HG03064 (cell line): ENCODE data around the gene RPGRIP1.
A peak's percentile ranks its signal among the peaks of the same experiment; 100 is the strongest.
"Not testable (repeated sequence)": the region's sequence is repeated elsewhere in the genome, so short reads cannot be mapped to it uniquely, and the experiment has no call there.

ENCODE experiments used
- ATAC-seq: cut with Tn5 transposase; IDR thresholded peaks from one replicate; pipeline ENCODE4 v1.9.1; 2021; ENCODE audit warnings: low read depth; ENCODE audit not compliant: unreplicated experiment

RPGRIP1 gene

DNA sequence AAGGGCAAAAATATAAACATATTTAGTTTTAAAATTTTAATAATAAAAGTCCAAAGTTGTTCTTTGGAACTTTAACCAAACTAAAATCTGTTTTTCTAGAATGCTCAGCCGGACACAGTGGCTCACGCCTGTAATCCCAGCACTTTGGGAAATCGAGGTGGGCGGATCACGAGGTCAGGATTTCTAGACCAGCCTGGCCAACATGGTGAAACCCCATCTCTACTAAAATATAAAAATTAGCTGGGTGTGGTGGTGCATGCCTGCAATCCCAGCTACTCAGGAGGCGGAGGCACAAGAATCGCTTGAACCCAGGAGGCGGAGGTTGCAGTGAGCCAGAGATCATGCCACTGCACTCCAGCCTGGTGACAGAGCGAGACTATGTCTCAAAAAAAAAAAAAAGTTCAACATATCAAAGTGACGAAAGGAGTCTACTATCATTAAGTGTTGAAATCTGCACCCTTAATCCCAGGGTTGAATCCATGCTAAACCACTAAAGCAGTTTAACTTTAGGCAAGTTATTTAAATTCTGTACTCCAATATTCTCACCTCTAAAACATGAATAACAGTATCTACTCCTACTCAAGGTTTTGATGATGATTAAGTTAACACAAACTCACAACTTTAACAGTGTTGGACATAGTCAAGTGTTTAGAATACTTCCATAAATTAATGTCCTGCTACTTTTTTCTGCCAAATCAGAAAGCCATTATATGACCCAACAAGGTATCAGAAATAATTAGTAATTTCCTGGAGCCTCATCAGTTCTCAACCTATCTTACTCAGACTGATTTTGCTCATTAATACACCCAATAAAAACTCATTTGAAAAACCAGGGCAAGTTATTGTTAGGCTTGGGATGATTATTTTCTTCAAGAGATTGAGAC lies 21.6 kb upstream of the RPGRIP1 start:
- ATAC-seq, result no peak

DNA sequence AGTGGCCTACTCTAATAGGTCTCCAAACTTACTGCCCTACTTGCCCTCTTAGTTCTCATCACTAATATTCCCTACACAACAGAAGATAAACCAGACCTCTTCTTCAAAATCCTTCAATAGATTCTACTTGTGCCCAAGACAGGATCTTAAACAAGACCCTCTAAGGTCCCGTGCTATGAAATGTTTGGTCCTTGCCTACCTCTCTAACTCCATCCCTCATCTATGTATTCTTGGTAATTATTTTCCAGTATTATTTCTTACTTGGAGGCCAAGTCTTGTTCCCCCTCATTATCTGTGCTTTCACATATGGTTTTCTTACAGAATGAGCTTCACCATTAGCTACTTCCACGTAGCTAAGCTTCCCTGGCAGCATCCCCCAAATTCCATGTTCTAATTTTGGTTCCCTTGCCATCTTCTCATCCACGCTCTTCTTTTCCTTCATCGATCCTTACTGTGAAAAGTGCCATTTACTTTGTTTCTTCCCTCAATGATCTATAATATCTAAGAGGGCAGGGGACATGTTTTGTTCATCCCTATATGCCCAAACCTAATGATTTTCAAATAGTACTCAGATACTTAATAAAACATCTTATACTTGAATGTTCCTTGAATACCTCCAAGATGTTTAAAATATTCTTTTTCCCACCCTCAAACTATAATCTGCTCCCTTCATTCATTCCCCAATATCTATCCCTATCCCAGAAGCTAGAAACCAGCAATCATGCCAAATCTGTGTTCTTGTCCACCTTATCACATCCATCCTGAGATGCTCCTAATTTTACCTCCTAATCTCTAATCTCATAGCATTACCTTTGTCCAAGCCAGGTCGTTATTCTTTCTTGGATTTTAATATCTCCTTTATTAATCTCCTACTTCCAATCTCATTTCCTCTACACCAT lies 20.7 kb upstream of the RPGRIP1 start:
- ATAC-seq, result no peak

DNA sequence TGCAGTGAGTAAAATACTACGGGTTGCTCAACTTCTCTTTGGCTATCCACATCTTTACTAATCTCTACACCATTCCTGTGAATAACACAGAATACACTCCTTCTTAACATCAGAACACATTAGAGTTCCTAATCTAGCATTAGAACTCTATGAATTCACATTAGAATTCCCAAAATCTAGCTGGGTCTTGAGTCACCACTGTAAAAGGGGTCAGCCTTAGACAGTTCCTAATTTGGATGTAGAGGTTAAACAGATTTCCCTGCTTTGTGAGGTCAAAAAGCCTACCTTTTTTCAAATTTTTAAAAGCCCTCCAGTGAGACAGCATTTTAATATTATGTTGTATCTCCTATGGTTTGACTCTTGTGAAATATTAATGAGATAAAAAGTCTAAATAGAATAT lies 18.1 kb upstream of the RPGRIP1 start:
- no peak for ATAC-seq

DNA sequence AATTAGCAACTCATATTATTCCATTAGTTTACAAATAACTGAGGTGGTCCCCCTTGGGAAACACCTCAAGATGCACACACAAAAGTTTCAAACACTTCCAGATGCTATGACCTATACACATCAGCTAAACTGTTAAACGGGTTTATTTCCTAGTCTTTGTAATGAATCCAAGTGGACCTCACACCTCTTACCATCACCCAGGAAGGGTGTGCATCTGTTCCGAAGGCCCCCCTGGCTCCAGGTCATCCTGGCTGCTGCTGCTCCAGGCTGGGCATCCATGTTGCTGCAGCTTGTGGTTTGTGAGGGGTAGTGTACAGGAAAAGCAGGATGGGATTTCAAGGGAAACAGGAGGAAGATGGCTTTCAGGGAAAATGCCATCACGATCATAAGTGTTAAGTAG lies 17.5 kb upstream of the RPGRIP1 start:
- no peak for ATAC-seq

DNA sequence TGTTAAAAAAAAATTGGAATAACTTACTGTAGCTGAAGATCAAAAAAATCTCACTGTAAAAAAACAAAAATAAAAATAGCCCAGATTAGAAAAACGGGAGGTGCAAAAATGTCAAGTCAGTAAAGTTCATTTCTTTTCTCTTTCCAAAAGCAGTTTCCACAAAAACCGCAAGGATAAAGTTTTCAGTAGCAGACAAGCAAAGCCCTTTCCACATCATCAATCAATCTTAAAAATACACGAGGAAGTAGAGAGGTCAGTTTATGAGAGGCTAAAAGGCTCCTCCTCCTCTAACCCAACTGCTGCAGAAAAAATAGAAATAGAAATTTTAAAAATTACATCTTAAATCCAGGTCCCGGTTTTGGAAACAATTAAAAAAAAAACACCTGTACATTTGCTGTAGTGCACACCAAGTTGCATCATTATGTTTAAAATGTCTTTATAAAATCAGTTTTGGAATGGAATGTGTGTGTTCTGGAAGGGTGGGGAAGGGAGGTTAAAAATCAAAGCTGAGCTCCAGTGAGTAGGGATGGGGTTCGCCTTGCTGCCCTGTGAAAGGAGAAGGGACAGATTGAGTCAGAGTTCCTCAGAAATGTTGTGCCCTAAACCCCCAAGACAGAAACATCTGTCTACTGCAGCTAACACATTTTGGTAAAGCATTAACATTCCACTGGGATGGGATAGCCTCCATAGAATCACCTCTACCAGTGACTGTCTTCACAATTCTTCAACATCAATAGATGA lies 16.4 kb upstream of the RPGRIP1 start:
- ATAC-seq, result no peak

DNA sequence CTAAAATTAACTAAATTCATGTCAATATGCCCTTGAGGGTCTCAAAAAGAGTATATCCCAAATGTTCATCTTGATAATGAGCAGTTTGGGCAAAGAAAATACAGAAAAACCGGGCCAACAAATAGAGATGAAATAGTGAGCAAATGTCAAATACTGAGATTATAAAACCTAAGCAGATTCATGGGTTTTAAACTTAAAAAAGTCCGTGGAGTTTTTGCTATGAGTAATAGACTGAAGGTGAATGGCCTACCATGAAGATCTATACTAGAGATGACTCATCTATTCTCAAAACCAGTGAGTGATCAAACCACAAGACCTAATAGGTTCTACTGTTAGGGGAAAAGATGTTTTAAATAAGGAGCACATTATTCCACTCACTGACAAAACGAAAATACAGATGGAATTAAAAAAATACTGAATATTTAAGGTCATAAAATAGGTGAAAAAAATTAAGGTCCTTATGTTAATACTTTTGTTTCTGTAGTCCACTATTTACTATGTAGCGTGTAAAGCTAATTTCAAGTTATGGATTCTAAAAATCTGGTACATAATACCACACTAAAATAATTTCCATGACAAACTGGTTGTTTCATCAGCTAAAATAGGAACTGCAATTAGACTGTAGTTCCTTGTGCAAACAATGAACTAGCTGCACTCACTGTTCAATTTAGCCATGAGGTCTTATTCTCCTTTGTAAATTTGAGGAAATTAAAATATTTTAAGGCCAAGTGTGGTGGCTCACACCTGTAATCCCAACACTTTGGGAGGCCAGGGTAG lies 15.7 kb upstream of the RPGRIP1 start:
- ATAC-seq, result no peak

DNA sequence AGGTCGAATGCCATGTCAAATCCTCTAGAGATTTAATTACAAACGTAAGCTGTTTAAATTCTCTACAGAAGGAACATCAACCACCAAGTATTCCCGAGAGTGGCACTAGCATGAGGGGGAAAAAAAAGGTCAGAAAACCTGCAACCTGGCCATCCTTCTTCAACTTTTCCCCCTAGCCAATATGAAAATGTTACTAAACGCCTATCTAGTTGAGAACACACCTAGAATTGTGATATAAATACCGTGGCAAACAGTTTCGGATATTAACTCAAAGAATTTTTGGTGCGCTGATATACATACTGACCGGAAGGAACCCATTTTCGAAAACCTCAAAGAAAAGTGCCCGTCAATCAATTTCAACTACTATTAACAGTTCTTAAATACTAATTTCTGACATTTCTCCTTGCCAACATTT lies 12.4 kb upstream of the RPGRIP1 start:
- ATAC-seq, result no peak

DNA sequence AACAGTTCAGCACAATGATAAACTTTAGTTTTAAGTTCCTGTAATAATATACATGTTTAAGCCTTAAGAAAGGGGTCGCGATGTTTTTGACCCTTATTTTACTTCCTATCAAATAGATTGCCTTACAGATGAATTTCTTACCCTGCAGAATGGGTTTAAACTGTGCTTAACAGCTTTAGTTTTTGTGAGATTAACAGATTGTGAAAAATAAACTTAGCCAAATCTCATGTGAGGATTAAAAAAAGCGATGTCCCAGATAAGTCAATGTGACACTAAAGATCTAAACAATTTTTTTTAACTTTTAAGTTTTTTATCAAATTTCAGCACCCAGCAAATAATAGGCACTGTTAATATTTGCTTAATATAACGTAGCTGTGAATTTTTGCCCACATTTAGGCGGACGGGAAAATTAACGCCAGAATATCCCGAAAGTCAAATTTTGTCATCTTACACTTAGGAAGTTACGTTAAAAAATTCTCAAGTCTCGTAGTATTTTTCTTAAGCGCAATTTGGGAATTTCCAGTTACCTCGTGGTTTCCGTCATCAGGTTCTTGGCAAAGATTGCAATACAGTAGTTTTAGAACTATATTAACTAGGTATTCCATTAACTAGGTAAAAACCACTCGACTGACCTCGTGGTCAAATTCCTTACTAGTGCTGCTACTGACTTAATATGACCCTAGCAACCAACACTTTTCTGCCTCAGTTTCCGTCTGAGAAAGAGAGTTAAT lies 11.8 kb upstream of the RPGRIP1 start:
- no peak for ATAC-seq

DNA sequence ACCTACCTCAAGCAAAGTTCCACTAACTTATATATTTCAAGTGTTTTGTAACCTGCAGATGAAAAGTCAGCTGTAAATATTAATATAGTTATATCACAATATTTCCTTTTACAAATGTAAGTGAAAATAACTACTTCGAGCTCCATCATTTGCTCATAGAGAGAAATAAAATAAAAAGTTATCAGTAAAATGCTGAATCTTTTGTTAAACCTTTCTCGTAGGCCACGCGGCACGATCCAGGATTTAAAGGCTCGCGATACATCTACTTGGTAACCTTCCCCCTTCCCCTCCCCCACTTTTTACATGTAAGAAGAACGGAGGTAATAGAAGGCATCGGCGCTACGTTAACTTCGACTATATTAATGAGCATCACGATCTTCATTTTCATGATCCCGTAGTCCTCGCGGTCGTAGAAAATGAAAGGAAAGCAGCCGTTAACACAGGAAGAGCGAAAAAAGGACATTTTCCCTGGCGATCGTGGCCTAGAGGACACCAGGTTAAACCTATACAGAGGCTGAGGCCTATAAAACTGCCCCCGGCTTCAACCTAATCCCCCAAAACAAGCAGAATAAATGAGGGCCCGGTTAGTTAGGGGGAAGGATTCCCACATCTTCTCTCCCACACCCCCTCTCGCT lies 11.1 kb upstream of the RPGRIP1 start:
- no peak for ATAC-seq

DNA sequence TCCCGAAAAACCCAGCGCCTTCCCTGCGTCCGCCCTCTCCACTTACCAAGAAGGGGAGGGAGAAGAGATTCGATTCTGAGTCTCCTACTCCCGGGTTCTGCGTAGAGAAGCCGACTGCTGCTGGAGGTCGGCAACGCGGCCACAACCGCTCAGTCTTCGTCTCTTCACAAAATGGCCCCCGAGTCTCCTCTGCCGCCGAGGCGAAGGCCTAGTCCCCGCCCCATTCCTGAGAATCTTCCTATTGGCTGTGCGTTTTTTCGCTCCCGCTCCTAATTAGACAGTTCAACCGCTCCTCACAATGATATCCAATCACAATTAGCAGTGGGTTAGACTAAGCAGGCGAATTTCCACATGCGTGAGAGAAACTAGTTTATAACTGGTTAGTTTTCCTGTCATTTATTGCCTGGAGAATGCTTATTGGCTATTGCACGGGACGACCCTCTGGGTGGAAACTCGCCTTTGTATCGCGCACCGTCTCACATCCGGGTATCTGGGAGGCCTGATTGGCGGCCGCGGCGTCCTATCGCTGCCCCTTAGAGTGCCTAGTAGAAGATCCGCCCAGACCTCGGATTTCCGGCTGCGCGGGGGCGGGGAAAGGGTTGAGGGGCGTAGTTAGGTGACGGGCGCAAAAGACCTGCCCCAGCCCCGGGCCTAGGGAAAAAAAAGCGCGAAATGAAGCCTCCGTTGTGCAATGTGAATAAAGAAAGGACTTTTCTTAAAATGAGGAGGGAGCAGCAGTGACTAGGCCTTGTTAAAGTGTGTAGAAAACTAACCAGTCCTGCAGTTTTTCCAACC lies 10.4 kb upstream of the RPGRIP1 start, which contains the start of gene HNRNPC:
TSS of gene HNRNPC (minus strand) at position 191 of the 795 bp plus-strand sequence. CDS start 35,249 bp downstream, outside the sequence.
- peak; percentile 82 for ATAC-seq

DNA sequence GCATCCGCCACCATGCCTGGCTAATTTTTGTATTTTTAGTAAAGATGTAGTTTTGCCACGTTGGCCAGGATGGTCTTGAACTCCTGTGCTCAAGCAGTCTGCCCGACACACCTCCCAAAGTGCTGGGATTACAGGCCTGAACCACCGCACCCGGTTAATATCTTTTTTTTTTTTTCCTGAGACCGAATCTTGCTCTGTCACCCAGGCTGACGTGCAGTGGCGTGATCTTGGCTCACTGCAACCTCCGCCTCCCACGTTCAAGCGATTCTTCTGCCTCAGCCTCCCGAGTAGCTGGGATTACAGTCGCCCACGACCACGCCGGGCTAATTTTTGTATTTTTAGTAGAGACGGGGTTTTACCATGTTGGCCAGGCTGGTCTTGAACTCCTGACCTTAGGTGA lies 7.2 kb upstream of the RPGRIP1 start:
- ATAC-seq, result not testable (repeated sequence)

DNA sequence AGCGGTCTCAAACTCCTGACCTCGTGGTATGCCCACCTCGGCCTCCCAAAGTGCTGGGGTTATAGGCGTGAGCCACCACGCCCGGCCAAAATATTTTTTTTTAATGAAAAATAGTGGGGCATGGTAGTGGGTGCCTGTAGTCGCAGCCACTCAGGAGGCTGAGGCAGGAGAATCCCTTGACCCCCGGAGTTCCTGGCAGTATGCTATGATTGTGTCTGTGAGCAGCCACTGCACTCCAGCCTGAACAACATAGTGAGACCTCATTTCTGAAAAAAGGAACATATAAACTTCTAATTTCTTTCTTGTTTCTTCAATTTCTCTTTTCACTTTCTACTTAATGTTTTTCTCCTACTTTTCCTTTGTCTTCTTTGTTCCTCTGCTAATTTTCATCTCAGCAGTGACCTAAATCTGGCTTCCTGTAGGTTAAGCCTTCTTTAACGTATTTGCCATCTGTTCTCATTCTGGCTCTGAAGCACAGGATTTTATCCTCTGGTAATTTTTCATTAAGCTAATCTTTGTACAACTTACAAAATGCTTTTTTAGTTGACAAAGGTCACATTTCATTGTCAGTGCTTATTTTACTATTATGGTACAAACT lies 4.5 kb upstream of the RPGRIP1 start:
- ATAC-seq, result no peak

DNA sequence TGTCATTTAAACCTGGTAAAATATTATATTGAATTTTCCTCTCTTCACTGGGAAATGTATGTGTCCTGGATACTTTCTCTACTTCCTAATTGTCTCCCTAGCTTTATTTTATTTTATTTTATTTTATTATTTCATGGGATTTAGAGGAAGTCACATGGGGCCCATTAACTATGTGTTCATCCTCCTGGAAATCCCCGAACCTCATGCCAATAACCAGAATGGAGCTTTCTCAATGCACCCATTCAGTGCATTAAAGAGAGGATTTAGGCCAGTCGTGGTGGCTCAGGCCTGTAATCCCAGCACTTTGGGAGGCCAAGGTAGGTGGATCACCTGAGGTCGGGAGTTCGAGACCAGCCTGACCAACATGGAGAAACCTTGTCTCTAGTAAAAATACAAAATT lies 1.3 kb upstream of the RPGRIP1 start:
- ATAC-seq, result no peak

DNA sequence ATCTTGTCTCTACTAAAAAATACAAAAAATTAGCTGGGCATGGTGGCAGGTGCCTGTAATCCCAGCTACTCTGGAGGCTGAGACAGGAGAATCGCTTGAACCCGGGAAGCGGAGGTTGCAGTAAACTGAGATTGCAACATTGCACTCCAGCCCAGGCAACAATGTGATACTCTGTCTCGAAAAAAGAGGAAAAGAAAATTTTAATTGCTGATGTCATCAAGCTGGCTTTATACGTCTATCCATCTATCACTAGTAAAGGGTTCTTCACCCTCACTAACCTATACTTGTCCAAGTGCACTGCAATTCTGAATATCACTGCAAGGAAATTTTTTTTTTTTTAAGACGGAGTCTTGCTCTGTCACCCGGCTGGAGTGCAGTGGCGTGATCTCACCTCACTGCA lies 2.0 kb downstream of the RPGRIP1 start:
- ATAC-seq, result not testable (repeated sequence)

DNA sequence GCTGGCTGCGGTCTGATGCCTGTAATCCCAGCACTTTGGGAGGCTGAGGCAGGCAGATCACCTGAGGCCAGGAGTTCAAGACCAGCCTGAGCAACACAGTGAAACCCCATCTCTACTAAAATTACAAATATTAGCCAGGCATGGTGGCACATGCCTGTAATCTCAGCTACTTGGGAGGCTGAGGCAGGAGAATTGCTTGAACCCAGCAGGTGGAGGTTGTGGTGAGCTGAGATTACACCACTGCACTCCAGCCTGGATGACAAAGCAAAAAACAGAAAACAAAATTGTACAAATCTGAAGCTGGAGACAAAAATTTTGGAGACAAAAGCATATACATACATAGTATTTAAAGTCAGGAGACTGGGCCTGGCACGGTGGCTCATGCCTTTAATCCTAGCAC lies 6.6 kb downstream of the RPGRIP1 start:
- not testable (repeated sequence) for ATAC-seq

DNA sequence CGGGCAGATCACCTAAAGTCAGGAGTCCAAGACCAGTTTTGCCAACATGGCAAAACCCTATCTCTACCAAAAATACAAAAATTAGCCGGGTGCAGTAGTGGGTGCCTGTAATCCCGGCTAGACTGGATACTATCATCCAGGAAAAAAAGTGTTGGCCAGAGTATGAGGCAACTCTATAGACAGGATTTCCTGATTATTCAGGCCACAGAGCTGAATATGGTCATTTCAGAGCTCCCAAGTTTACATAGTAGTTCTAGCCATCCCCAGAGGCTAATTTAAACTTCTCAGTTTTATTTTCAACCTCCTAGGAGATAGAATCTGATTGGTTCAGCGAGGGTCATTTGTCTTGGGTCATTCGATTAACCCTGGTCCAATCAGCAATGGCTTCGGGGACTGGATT lies 7.3 kb downstream of the RPGRIP1 start:
- ATAC-seq, result no peak

DNA sequence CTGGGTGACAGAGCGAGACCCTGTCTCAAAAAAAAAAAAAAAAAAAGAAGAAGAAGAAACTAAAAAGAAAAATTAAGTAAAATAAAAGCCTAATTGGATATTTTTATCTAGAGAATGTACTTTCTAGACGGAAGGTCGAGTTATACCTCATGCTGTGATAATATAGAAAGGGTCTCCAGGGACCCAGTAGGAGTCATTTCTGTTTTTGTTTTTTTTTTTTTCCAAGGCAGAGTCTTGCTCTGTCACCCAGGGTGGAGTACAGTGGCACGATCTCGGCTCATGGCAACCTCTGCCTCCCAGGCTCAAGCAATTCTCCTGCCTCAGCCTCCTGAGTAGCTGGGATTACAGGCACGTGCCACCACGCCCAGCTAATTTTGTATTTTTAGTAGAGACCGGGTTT lies 14.1 kb downstream of the RPGRIP1 start:
- ATAC-seq, result not testable (repeated sequence)

DNA sequence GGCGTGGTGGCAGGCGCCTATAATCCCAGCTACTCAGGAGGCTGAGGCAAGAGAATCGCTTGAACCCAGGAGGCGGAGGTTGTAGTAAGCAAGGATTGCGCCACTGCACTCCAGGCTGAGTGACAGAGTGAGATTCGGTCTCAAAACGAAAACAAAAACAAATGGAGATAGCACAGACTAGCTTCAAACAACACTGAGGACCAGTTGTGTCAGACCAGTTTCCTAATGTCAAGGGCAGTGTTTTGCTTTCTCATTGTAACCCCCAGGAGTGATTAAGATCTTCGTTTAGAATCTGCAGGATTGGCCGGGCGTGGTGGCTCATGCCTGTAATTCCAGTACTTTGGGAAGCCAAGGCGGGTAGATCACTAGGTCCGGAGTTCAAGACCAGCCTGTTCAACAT lies 18.5 kb downstream of the RPGRIP1 start:
- ATAC-seq, result no peak
